GM13977 (cell line): Measurements from ENCODE around the gene GRID2.

Experiments used
- DNase-seq: peaks from one replicate; pipeline ENCODE4 v3.0.0; 2012; ENCODE audit warnings: low spot score
- in situ Hi-C: fragments of 300-500 bp; cut with MboI; formaldehyde crosslinking; loops from one replicate; pipeline ENCODE4 v1.12.0; 2022; ENCODE audit warnings: low sequenced_read_pairs, low pct_unique_long_range_greater_than_20kb, mixed read lengths, inconsistent platforms; ENCODE audit not compliant: unreplicated experiment
- TF ChIP-seq, protein P1 (sequence below): IDR thresholded peaks from 2 replicates; pipeline ENCODE4 v1.5.1; 2012; ENCODE audit warnings: mild to moderate bottlenecking, control low read depth; ENCODE audit not compliant: insufficient read depth; ENCODE audit errors: extremely low read depth, missing control alignments

Gene GRID2

DNA sequence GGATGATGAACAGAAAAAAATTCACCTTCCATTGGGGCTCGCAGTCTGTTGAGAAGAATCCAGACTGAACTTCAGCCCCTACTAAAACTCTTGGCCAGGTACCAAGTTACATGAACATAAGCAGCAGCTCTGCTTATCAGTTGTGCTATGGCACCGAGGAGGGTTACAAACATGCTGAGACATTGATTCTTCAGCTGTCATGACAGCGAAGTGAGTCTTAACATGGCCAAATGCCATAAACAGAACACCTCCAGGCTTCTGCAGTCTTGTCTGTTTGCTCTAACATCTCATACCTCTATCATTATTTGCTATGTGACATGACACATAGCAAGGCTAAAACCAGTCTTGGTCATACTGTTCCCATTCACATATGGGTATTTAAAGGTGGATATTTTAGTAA is 521.5 kb downstream of the GRID2 start:
- TF ChIP-seq, protein P1, sequence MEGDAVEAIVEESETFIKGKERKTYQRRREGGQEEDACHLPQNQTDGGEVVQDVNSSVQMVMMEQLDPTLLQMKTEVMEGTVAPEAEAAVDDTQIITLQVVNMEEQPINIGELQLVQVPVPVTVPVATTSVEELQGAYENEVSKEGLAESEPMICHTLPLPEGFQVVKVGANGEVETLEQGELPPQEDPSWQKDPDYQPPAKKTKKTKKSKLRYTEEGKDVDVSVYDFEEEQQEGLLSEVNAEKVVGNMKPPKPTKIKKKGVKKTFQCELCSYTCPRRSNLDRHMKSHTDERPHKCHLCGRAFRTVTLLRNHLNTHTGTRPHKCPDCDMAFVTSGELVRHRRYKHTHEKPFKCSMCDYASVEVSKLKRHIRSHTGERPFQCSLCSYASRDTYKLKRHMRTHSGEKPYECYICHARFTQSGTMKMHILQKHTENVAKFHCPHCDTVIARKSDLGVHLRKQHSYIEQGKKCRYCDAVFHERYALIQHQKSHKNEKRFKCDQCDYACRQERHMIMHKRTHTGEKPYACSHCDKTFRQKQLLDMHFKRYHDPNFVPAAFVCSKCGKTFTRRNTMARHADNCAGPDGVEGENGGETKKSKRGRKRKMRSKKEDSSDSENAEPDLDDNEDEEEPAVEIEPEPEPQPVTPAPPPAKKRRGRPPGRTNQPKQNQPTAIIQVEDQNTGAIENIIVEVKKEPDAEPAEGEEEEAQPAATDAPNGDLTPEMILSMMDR, result no peak
- in situ Hi-C loops, result no loop called here
- no peak for DNase-seq

DNA sequence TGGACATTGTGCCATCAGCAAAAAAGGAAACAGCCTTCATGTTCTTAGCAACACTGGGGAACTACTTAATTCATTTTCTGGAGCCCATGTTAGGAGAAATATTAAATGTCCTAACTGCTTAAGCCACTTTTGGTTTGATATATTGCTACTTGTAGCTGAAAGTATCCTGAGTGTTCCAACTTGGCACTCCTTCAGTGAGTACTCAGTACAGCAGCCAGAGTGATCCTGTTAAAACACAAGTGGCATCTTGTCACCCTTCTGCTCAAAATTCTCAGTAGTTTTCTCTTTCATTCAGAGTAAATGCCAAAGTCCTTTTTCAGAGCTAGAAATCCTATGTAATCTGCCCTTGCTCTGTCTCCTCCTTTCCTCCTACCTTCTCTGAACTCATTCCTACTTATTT is 522.0 kb downstream of the GRID2 start:
- TF ChIP-seq, protein P1, result no peak
- in situ Hi-C loops, result no loop called here
- no peak for DNase-seq

DNA sequence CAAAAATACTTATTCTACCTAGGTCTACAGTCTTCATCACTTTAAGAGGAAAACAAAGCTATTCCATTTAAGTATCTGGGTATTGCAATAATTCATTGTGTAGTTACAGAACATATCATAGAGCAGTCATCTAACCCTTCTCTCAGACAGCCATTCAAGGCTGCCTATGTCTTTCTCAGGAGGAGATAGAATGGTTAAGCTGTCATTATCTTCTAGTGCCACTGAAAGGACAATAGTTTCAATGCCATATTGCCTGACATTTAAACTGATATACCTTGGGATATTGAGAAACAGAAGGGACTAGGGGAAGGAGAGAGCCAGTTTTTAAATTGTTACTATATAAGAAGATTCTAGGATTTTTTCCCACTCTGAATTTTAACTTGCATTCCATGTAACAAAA is 527.0 kb downstream of the GRID2 start:
- in situ Hi-C loops, result no loop called here
- no peak for DNase-seq
- TF ChIP-seq, protein P1, result no peak

DNA sequence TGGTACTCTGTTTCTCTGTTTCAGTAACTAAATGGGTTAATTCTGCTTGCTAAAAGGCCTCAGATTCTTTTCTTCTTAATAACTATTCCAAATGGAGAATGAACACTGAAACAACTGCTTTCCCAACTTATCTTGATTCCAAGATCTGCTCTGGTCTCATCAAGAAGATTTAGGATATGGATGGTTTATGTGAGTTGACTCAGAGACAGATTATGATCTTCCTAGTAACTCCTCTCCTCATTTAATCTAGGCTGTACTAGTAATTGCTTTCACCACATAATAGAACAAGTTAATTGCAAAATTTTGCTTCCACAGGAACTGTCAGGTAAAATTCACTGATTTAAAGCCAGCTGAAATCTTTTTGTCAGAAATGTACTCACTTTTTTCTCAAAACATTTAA is 537.1 kb downstream of the GRID2 start:
- TF ChIP-seq, protein P1, result no peak
- in situ Hi-C loops, result no loop called here
- DNase-seq, result no peak

DNA sequence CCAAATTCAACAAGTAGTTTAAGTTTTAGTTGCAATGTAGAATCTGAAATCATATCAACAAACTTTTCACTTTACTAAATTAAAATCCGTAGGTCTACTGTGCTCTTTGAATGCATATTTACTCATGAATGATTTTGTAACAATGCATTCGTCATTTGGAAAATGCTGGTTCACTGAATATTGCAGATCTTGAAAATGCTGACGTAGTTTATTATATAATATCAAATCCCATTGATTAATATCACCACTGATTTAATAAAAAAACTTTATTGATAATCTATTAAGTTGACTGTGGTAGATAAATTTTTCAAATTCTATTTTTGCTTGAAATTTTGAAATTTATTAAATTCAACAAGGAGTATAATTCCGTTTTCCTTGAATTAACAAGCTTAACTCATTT is 540.0 kb downstream of the GRID2 start:
- TF ChIP-seq, protein P1, result no peak

DNA sequence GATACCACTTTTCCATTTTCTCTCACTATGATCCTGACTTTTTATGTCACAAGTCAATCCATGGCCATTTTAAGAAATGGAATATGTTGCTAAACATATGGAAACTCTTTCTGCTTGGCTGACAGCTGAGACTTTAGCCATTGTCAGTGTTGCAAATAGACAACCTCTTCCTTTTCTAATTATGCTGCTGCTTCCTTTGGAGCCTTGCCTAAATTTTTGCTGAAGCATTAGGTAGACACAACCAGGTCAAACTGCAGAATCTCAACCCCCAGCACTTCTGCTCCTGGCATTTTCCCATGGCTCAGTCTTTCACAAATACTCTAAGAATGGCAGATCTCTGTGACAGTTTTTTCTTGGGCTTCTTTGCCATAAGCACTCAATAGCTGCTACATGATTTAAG is 543.3 kb downstream of the GRID2 start:
- TF ChIP-seq, protein P1, result no peak
- in situ Hi-C loops, result no loop called here
- no peak for DNase-seq

More for the DNA sequence above, 540.0 kb downstream of the GRID2 start:
- no peak for DNase-seq
- in situ Hi-C loops, result no loop called here

DNA sequence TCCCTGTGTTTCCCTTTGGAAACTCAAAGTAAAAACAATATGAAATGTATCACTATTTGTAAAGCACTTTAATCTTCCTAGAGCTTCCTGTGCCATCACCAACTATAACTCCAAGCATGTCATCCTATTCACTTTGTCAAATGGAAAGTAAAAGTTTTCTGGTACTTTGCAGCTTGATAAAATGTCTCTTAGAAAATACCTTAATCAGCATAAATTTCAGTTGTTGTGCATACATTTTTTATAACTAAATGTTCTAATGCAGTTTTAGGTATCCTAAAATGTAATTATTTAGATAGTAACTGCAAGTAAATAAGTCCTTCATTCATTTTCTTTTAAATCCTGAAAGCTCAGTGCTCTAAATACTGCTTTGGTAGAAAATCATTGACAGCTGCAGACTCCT is 558.7 kb downstream of the GRID2 start:
- no peak for DNase-seq
- in situ Hi-C loops, result no loop called here
- TF ChIP-seq, protein P1, result no peak
